NCI-H748 (cell line): ENCODE measurements around the gene USP12.
A peak's percentile ranks its signal among the peaks of the same experiment; 100 is the strongest.

Experiments used
- DNase-seq: peaks from one replicate; lab custom pipeline; 2025; ENCODE audit not compliant: unreplicated experiment; lab: John Stamatoyannopoulos, UW

Gene USP12

DNA sequence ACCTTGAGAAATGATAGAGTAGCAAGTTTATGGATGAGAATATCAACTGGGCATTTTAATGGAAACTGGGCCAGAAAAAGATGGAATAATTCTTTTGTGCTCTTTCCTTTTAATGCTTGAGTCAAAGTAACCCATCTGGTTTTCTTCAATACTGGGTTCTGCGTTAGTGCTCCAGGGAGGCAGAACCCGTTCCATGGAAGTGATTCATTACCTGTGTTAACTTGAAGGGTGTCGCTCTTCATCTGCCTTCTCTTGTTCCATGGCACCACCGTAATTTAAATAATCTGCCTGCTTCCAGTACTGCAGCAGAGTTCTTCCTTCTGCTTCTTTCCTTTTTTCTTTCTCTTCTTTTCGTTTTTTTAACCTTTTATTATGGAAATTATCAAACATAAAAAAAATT lies 14.7 kb upstream of the USP12 start:
- no peak for DNase-seq

DNA sequence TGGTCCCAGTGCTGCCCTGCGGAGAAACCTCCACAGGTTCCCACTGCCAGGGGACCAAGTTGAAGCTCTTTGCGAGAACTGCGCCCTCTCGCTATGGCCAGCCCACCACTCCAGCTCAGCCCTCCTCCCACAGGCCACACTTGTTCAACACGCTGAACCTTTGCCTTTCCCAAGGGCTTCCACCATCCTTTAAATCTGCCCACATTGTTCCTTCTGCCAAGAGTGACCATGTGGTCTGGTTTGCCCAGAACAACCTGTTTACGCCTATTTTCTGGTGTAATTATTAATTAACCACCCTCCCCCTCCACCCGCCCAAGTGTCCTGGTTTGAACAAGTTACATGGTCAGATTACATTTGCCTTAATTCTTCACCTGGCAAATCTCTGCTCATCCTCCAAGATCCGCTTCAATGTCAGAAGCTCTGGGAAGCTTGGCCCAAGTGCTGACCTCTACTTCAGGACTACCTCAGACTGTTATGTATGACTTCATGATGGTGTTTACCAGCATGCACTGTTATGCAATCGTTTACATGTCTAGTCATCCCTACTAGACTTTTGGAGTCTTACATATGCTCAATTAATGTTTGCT lies 12.0 kb upstream of the USP12 start:
- DNase-seq: no peak

DNA sequence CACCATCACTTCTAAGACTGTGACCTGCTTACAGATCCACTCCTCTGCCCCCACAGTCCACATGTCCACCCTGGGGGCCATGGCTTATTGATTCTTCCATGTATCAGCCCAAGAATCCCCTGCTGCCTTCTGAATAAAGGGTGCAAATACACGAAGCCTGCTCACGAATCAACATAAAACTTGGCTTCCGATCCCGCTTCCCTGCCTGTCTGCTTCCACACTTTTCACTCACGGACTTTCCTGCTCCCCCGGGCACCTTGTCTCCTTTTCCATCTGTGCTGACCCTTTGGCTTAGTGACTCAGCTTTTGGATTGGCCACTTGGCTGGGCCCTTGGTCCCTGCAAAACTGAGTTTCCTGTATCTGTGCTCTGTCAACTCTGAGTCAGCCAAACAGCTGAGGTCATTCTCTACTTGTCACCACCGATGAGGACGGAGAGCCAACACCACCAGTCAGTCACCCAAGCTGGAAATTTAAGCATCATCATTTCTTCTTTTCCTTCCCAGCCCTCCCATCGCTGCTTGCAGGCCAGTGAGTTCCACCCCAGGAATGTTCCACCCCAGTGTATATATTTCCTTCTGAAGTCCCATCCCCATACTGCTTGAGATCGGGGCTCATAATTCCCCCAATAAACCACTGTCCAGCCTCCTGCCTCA lies 11.4 kb upstream of the USP12 start:
- no peak for DNase-seq

DNA sequence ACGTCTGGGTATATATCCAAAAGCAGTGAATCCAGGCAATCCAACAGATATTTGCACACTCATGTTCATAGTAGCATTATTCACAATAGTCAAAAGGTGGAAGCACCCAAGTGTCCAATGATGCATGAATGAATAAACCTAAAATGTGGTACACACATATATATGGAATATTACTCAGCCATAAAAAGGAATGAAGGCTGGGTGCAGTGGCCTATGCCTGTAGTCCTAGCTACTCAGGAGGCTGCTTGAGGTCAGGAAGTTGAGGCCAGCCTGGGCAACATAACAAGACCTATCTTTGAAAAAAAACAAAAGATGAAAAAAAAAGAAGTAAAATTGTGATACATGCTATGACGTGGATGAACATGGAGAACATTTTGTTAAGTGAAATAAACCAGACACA lies 10.4 kb upstream of the USP12 start:
- no peak for DNase-seq

DNA sequence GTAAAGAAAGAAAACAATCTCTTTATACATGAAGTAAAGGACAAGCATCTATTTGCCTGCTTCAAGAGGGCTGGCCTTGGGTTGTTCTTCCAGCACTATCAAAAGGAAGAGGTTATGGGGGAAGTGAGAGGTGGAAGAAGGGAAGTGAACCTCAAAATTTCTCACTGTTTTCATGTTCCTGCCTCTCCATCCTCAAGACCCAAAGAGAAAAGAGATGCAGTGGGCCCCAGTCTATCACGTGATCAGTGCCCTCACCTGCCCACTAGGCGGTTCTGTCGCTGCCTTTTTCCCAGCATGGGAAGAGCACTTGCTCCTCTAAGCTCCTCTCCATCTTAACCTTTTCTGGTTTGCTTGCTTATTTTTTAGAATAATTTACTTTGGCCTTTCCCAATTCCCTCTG lies 6.2 kb upstream of the USP12 start:
- peak; percentile 54 for DNase-seq

DNA sequence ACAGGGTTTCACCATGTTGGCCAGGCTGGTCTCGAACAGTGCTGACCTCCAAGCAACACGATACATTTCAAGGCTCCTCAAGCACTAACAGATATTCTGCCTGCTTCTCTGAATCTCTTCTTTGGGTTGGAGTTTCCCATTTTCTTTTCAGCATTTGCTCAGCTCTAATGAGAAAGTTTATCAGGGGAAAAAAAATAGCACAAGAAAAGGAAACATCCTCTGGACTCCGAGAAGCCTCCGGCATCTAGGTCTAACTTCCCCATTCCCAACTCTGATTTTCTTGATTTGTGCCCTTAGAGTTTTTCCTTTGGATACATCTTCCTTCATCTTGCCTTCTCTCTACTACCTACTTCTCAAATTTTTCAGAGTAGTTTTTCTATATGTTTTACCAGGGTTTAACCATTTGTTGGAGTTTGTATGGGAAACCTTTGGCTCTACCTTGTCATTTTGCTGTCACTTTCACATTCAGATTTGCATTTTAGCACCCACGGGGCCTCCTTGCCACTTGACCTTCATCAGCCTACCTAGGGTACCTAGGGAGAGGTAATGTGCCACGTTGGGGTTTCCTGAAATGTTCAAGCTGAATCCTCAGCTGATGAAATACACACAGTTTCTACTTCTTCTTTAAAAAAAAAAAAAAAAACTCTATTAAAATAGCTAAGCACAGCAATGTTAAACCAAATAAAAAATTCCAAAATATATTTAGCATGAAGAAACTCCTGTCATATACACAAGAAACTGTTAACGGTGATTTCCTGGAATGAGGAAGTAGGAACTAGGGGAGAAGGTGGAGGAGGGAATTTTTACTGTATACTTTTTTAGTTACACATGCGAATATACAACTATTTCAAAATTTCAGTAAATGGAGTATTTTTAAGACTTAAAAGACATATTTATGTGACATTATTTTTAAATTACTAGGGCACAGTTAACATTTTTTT lies 5.1 kb upstream of the USP12 start:
- DNase-seq: no peak

DNA sequence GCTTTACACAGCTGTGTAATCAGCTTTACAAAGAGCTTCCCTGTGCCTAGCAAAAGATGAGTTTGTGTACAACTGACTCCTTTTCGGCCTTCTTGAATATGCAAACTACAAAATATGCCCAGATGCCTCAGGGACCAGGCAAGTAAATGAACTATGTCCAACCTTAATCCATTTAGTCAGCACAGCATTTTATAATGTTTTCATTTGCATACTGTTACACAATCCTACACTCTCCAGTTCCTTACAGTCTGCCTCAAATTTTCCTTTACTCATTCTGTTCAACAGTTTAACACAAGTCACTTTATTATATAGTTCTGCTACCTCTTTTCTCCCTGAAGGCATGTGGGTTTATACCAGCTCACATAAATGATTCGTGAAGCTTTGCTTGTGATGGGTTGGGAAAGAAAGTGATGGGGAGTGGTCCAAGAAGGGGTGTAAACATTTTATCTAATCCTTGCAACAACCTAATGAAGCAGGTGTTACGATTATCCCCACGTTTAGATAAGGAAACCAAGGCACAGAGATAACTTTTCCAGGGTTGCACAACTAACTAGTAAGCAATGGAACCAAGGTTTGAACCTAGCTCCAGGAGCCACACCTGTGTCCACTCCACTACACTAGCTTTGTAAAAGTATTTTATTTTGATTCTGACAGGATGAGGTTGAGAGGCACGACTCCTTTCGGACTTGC lies 3.3 kb upstream of the USP12 start:
- no peak for DNase-seq

DNA sequence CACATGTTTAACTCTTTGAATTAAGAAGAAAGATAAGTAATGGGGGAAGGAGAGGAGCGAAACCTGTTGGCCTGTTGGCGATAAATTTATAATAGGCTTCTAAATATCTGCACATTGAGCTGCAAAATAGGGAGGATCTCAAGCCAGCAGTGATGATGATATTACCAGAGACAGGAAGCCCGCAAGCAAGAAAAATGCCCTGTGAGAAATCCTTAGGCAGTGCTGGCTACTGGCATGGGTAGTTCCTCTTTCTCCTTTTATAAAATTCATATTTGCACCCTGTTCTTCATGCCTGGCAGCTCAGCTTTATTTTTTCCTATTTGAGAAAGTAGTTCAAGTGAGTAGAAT lies 858 bp upstream of the USP12 start:
- peak; percentile 63 for DNase-seq

DNA sequence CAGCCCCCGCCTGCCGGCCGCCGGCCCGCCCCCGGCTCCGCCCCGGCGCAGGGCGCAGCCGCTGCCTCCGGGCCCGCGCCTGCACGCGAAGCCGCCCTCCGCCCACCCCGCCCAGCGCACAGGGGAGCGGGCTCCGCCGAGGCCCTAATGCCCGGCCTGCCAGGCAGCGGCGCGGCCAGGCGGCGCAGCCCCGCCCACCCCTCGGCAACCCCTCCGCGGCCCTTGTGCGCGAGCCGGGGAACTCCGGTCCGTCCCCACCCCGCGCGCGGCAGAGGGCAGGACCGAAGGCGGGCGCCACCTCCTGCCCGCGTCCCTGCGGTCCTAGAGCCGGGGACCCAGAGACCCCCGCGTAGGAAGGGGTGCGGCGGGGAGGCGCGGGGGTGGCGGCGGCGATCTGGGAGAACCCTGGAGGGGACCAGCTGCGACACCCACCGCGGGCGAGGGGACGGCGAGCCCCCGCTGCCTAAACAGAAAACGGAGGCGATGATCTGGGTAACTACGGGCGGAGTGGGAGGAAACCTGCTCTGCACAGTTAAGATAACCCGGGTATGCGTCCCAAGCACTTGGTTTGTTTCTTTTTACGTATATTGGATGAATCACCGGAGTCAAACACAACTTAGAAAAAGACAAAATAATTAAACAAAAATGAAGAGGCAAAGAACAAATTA lies 350 bp upstream of the USP12 start:
- peak; percentile 99 for DNase-seq

DNA sequence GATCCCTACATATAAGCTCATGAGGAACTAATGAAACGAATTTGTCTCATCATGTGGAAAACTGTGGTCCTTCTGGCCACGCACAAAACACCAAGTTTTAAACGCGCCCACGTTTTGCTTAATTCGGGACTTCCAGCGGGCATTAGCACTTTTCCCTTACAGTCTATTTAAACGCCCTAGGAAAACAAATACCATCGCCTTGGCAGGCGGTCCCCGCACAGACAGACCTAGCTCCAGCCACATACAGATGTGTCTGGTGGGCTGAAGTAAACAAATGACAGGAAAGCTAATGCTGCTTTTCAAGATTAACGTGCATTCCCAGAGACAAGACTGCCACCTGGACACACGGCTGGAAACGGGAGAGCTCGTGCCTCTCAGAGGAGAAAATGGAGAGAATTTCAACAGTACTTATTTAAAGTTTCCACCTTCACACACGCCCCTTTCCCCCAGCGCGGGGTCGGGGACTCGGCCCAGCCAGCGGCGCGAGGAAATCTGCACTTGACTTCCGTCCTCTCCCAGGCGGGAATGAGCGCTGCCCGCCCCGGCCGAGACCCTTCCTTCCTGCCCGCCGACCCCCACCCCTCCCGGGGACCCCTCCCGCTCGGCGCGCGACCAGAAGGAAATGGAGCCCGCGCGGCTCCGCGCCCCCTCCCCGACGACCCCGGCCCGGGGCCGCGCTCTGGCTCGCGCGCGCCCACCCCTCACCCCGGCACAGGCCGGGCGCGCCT lies 931 bp downstream of the USP12 start:
- DNase-seq: peak; percentile 94

DNA sequence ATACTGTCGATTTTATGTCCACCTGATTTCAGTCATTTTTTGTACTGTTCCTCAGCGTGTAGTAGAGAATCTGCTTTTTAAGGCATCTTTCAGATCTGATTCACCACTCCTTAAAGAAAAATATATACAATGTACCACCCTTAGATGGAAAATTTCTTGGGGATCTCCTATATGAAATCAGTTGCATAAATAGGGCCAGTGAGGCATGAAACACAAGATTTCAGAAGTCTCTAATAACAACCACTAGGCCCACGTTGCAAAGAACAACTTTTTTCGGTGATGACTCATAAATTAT lies 1.4 kb downstream of the USP12 start:
- no peak for DNase-seq

DNA sequence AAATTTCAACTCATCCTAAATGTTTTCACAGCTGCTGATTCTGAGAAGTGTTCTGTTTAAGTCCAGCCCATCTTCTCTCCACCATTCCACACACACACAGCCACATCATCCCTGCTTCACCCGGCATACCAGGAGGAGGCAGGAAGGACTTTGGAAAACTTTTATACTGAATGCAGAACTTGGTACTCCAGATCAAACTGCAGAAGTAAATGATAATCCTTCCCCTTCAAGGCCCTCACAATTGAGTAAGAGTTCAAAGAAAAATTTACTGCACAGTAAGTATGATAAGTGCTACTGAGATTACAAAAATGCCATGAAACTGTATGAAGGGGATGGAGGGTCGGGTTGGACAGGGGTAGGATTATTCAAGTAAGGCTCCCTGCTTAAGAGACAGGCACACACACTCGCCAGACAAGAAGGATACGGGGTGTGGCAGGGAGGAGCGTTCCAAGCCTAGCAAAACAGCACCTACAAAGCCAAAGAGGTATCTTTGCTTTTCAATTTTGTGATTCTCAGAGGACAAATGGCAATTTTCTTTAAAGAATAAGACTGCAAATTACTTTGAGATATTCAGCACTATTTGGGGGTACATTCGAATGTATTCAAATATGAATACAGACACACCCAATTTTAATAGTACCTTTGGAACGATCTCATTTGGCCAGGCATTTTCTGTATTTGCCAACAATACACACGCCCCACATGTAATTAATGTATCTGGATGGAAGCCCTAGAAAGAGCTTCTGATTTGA lies 2.5 kb downstream of the USP12 start:
- DNase-seq: peak; percentile 83

DNA sequence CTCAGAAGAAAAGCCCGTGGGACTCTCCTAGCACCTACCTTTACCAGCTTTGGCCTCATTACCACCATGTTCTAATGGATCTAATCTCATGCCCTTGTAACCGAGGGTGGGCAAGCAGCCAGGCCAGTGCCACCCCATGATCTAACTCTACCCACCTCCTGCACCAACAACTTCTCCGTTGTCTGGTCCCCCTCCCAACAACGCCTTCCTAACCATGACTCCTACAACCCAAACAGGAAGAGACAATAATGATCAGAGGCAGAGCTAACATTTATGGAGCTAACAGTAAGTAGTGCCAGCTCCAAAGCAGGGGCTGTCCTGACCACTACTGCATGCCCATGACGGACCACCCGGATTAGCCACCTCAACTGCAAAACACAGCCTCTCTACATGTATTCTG lies 3.5 kb downstream of the USP12 start:
- peak; percentile 29 for DNase-seq

DNA sequence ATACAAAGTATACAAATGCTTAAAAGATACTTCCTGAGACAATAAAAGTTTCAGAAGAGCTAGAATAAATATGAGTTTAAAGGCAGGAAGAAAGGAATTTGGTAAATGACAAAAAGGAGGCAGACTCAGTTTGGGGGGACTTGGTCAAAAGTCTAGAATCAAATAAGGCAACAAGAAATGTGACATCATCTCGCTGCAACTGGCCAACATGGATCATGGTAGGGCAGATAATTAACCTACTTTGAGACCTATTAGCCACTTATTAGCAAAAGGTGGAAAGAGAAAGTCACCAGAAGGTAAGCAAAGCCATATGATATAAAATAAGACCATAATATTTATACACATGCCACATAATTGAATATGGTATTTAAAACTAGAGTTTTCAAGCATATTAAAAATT lies 5.3 kb downstream of the USP12 start:
- no peak for DNase-seq

DNA sequence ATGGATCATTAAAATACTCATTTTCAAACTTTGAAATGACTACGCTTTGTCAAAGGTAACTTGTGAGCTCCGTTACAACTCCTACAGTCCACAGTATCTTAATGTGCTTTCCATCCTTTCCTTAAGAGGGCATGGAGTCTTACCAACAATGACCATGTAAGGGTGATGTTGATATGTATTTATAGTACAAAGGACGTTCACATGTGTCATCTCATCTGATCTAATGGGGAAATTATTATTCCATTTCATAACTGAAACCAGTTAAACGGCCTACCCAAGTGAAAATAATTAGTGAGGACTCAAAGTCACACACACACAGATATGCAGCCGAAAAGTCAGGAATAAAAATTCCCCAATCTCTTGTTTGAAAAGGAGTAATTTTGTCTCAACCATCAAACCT lies 9.6 kb downstream of the USP12 start:
- DNase-seq: no peak

DNA sequence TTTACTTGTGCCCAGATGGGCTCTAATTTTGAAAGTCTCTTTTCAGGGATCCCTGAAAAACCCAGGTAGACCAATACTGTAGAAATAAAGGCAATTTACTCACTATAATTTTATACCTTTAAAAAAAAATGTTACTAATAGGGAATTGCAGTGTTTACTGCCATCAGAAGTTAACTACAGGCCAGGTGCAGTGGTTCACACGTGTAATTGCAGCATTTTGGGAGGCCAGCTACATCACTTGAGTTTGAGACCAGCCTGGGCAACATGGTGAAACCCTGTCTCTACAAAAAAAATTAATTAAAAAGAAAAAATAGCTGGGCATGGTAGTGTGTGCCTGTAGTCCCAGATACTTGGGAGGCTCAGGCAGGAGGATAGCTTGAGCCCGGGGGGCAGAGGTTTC lies 10.2 kb downstream of the USP12 start:
- peak; percentile 28 for DNase-seq

DNA sequence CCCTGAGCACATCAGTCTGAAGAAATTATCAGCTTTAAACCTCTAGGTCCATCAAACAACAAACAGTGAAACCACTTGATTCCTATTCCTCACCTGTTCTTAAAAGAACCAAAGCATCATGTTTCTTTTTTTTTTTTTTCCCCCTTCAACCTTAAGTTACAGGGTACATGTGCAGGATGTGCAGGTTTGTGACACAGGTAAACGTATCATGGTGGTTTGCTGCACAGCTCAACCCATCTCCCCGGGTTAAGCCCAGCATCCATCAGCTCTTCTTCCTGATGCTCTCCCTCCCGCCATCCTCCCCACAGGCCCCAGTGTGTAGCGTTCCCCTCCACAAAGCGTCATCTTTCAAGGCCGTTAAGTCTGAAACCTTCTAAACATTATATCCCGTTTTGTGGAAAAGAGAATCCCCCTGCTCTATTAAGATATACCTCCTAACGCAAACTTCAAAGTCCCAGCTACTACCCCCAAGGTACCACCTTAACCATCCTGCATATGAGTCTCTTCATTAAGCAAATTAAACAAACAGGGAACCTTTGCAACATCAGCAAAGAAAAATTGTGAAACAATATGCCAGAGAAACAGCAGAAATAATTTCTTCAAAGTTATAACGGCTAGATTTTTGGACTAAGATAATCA lies 10.8 kb downstream of the USP12 start:
- DNase-seq: no peak

DNA sequence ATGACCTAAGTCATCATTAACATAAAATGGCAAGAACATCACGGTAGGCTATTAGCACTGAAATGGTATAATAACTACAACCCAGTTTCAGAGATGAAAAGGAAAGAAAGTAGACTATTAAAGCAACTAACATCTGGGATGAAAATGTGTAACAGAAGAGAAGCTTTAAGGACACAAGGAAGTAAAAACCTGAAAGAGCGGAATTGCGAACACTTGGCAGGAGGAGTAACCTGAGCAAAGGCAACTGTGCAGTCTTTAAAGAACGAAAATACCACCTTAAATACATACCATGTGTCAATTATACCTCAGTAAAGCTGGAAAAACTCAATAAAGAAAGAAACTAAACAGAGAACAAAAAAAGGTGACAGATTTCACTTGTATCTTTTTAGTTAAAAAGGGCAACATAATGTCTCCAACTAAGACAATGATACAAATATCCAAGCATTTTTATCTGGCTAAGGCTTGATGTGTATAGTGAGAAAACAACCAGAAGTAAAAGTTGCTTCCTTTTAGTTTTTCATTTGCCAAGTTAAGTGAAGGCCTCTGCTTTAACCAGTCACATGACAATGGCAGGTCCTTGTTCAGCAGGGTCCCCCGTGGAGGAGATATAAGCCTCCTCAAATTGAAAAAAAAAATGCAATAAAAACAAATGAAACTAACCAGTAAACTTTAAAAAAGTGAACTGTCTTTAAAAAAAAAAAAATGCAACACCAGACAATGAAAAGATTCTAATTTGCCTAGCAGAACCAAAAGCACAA lies 11.6 kb downstream of the USP12 start:
- no peak for DNase-seq

DNA sequence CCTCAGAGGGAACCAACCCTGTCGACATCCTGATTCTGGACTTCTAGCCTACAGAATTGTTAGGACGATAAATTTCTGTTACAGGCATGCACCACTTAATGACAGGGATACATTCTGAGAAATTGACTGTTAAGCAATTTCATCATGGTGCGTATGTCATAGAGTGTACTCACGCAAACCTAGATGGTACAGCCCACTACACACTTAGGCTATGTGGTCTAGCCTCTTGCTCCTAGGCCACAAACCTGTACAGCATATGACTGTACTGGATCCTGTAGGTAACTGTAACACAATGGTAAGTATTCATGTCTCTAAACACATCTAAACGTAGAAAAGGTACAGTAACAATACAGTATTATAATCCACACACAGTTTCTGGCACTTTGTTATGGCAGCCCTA lies 13.3 kb downstream of the USP12 start:
- DNase-seq: no peak
